Left forelimb (tissue), 1 donor: ENCODE results near the gene NUTM2F.
"Not testable (repeated sequence)": the region's sequence is repeated elsewhere in the genome, so short reads cannot be mapped to it uniquely, and the experiment has no call there.

Source experiments
- DNase-seq: peaks from one replicate; pipeline ENCODE4 v3.0.0-alpha.2; 2018; ENCODE audit warnings: low spot score

Gene NUTM2F, protein sequence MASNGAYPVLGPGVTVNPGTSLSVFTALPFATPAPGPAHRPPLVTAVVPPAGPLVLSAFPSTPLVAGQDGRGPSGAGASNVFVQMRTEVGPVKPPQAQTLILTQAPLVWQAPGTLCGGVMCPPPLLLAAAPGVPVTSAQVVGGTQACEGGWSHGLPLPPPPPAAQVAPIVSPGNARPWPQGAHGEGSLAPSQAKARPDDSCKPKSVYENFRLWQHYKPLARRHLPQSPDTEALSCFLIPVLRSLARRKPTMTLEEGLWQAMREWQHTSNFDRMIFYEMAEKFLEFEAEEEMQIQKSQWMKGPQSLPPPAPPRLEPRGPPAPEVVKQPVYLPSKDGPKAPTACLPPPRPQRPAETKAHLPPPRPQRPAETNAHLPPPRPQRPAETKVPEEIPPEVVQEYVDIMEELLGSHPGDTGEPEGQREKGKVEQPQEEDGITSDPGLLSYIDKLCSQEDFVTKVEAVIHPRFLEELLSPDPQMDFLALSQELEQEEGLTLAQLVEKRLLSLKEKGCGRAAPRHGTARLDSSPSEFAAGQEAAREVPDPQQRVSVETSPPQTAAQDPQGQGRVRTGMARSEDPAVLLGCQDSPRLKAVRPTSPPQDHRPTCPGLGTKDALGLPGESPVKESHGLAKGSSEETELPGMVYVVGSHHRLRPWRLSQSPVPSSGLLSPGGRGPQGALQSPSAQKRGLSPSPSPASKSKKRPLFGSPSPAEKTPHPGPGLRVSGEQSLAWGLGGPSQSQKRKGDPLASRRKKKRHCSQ

DNA sequence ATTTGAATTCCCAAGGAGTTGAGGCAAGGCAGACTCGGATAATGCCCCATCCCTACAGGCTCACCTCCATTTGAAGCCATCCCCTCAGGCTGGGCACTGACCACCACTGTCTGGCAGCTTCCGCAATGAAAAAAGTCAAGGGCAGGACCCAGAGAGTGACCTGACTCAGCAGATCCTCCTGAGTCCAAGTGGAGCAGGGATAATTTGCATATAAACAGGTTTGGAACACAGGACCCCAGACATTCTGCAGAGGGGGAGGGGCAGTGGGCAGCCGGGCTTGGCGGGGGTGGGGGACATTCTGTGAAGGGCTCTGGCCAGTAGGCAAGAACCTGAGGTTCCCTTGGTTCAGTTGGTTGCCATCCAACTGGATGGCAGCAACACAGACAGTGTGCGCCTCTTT lies at the start of gene NUTM2F:
NUTM2F (minus strand) TSS at position 101 of the 400 bp plus-strand sequence; CDS start at position 80, 21 bp downstream.
- not testable (repeated sequence) for DNase-seq

GRCh38 chr9:94375197-94375596 lies 46.8 kb upstream of the NUTM2F start:
- DNase-seq, result not testable (repeated sequence)

GRCh38 chr9:94374176-94375056 lies 46.0 kb upstream of the NUTM2F start:
- DNase-seq, result peak; percentile 89

DNA sequence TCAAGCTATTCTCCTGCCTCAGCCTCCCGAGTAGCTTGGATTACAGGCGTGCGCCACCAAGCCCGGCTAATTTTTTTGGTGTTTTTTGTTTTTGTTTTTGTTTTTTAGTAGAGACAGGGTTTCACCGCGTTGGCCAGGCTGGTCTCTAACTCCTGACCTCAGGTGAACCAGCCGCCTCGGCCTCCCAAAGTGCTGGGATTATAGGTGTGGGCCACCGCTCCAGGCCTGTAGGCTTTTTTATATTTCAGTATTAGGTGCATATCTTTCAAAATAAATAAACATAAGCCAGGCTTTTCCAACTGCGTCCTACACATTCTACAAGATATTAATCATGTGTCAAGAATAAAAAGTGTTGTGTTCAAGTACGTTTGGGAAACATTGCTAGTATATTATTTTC lies 45.3 kb upstream of the NUTM2F start:
- not testable (repeated sequence) for DNase-seq

DNA sequence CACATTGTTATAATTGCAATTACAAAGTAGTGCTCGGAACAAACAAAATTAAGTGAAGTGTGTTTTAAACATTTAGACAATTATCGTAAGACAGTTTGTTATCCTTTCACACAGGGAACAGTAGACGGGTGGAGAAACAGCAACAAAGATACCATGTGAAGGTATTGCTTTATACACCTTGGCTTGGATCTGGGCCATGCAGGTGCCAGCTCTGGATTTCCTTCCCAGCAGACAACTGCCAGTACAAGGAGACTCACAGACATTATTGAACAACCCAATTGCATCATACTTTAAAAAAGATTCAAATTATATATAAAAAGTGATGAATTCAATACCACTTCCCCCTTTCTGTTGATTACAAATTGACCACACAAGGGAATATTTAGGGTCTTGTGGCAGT lies 41.8 kb upstream of the NUTM2F start:
- not testable (repeated sequence) for DNase-seq

DNA sequence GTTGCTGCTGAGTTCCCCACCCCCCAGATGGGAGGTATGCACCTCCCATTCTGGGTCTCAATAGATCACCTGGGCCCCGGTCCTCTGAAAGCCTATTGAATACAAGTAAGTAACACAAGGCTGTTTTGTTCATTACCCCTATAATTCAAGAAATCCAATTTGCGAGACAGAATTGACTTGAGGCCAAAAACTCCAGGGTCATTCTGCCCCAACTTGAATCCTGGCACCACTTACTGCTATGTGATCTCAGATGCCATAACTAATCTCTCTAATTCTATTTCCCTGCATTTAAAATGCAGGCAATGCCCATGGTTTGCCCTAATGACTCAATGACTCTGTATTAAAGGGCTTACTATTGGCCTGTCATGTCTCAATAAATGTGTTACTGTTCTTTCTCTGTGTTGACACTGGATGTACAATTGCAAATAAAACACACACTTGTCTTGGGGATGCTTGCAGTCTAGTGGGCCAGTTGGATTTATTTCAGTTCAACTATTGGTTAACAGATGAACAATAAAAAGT lies 35.7 kb upstream of the NUTM2F start:
- not testable (repeated sequence) for DNase-seq

- DNase-seq, result not testable (repeated sequence)
These were observed 28.7 kb upstream of the NUTM2F start for GRCh38 chr9:94357158-94357557.

- DNase-seq, result not testable (repeated sequence)
These were observed 23.7 kb upstream of the NUTM2F start for GRCh38 chr9:94351901-94352723.

DNA sequence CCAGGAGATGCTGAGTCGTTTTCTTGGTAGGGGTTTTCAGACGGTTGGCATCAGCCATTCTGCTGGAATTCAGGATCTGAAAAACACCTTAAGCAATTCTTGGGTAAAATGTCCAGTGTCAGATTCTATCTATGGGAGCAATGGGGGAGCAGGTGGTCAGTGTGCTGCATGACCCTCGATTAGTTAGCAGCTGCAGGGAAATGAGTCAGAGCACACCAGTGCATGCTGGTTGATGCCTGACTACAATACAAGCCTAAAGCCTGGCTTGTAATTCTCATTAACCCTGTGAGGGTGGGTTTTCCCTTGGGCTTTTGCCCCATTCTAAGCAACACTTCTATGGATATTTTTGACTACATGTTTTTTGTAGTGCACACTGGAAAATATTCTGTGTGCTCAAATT lies 20.3 kb upstream of the NUTM2F start:
- not testable (repeated sequence) for DNase-seq

DNA sequence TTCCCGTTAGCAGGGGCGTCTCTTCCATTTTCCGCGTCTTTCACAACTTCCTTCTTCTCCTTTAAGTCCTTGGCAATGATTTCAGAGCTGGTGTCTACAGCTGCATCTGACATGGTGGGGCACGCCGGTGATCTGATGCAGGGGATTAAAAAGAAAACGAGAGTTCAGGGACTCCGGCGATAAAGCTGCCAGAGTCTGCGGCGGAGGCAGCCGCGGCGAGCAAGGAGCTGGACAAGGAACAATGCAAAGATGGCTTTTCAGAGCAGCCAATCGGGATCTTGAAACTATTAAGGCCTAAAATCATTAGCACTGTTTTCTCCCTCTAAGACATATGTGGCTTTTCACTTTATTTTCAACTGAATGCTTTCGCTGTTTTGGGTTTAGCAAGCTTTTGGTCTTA lies 19.0 kb upstream of the NUTM2F start:
- not testable (repeated sequence) for DNase-seq

DNA sequence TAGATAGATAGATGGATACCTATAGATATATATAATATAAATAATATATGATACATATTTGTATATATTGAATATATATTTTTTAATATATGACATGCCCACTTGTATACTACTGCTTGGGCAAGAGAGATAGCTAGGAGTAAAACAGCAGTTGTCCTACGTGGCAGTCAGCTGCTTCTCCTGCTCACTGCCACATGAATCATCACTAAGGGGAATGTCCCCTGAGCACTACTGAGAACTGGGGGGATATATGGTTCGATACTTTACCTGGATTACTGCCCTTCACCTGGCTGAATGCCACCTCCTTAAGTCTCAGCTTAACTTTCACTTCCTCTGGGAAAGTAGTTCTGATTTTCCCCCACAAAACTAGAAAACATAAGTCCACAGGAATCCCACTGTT lies 13.3 kb upstream of the NUTM2F start:
- not testable (repeated sequence) for DNase-seq

DNA sequence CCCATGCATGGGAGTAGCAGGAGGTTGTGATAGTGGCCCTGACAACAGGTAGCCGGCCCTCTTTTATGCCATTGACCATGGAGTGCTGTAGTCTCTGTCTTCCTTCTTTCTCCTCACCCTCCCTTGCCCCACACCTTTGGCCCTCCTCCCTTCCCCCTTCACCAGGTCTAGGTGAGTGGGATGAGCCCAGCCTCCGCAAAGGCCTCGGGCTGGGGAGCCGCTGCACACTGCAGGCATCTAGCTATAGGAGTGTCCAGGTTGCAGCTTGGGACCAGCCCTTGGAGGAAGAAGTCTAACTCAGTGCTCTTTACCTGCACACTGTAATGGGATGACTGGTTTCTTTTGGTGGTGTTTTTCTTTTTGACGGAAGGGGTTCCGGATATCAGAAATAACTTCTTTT lies 12.3 kb upstream of the NUTM2F start:
- not testable (repeated sequence) for DNase-seq

DNA sequence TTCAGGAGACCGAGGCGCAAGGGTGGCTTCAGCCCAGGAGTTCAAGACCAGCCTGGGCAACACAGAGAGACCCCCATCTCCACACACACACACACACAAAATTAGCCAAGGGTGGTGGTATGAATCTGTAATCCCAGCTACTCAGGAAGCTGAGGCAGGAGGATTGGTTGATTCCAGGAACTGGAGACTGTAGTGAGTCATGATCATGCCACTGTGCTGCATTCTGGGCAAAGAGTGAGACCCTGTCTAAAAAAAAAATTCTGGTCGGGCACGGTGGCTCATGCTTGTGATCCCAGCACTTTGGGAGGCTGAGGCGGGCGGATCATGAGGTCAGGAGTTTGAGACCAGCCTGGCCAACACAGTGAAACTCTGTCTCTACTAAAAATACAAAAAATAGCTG lies 11.2 kb upstream of the NUTM2F start:
- not testable (repeated sequence) for DNase-seq

GRCh38 chr9:94338723-94339122 lies 10.3 kb upstream of the NUTM2F start:
- DNase-seq, result not testable (repeated sequence)

DNA sequence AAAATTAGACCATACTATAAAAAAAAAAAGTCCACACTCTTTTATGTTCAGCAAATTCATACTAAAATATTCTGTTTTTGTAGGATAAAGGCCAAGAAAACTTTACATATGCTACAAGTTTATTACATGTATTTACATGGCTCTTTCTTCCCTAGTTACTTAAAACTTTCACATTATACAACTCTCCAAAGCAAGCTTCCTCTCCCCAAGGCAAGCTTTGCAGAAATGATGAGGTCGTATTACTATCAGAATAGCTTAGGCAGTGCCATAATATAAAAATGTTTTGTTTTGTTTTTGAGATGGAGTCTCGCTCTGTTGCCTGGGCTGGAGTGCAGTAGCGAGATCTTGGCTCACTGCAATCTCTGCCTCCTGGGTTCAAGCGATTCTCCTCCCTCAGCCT lies 8.0 kb upstream of the NUTM2F start:
- DNase-seq, result not testable (repeated sequence)

- not testable (repeated sequence) for DNase-seq
These were observed 2.9 kb downstream of the NUTM2F start for GRCh38 chr9:94325583-94325982.

DNA sequence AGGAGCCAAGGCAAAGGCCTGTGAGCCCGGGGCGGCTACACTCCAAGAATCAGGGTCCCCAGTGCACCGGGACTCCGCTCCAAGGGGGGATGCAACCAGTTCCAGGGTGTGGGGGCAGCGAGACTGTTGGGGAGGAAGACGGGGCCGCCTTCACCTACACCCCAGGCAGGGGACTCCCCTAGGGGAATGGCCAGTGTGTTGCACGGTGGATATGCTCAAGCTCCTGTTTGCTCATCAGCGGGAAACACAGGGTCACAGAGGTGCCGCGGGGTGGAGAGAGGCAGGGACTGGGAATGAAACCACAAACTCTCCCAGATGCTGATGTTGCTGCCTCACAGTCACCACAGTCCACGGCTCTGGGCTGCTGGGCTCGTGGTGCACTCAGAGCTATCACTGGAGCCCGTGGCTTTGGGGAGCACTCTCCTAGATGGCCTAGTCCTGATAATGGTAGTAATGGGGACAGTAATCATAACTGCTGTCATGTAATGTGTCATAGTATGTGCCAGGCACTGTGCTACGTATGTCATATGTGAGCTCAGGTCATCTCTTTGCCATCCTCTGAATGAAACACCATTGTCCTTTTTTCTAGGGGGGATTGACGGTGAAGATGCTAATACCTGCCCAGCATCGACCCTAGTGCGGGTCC lies 5.2 kb downstream of the NUTM2F start:
- DNase-seq, result not testable (repeated sequence)

GRCh38 chr9:94322342-94322940 lies 6.0 kb downstream of the NUTM2F start:
- DNase-seq, result not testable (repeated sequence)

DNA sequence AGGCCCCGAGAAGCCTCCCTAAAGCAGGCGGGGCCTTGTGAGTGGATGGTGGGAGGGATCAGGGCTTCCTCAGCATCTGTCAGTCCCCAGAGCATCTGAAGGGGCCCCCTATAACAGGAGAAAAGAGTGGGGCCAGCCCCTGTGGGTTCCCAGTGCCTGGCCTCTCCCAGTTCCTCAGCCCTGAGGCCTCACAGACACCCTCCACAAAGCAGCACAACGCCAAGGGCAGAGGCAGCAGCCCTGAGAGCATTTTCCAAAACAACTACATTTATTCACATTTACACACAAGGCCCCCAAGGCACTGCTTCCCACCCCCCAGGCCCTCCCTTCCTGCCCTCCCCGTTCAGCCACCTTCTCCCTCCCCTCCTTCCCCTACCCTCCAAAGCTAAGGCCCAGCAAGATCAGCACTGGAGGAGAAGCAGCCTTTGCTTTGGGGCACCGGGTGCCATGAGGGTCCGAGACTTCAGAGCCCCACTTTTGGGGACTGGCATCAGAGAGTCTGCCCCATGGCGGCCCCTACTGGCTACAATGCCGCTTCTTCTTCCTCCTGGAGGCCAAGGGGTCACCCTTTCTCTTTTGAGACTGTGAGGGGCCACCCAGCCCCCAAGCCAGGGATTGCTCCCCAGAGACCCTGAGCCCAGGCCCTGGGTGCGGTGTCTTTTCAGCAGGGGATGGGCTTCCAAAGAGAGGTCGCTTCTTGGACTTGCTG lies 10.3 kb downstream of the NUTM2F start:
- DNase-seq, result not testable (repeated sequence)
